GM21390 (cell line): ENCODE measurements around the gene ABCC4.
A peak's percentile ranks its signal among the peaks of the same experiment; 100 is the strongest.

Experiments used
- ATAC-seq: cut with Tn5 transposase; IDR thresholded peaks from one replicate; pipeline ENCODE4 v1.9.1; 2021; ENCODE audit not compliant: unreplicated experiment

ABCC4 gene, protein sequence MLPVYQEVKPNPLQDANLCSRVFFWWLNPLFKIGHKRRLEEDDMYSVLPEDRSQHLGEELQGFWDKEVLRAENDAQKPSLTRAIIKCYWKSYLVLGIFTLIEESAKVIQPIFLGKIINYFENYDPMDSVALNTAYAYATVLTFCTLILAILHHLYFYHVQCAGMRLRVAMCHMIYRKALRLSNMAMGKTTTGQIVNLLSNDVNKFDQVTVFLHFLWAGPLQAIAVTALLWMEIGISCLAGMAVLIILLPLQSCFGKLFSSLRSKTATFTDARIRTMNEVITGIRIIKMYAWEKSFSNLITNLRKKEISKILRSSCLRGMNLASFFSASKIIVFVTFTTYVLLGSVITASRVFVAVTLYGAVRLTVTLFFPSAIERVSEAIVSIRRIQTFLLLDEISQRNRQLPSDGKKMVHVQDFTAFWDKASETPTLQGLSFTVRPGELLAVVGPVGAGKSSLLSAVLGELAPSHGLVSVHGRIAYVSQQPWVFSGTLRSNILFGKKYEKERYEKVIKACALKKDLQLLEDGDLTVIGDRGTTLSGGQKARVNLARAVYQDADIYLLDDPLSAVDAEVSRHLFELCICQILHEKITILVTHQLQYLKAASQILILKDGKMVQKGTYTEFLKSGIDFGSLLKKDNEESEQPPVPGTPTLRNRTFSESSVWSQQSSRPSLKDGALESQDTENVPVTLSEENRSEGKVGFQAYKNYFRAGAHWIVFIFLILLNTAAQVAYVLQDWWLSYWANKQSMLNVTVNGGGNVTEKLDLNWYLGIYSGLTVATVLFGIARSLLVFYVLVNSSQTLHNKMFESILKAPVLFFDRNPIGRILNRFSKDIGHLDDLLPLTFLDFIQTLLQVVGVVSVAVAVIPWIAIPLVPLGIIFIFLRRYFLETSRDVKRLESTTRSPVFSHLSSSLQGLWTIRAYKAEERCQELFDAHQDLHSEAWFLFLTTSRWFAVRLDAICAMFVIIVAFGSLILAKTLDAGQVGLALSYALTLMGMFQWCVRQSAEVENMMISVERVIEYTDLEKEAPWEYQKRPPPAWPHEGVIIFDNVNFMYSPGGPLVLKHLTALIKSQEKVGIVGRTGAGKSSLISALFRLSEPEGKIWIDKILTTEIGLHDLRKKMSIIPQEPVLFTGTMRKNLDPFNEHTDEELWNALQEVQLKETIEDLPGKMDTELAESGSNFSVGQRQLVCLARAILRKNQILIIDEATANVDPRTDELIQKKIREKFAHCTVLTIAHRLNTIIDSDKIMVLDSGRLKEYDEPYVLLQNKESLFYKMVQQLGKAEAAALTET (N-terminal part only)

DNA sequence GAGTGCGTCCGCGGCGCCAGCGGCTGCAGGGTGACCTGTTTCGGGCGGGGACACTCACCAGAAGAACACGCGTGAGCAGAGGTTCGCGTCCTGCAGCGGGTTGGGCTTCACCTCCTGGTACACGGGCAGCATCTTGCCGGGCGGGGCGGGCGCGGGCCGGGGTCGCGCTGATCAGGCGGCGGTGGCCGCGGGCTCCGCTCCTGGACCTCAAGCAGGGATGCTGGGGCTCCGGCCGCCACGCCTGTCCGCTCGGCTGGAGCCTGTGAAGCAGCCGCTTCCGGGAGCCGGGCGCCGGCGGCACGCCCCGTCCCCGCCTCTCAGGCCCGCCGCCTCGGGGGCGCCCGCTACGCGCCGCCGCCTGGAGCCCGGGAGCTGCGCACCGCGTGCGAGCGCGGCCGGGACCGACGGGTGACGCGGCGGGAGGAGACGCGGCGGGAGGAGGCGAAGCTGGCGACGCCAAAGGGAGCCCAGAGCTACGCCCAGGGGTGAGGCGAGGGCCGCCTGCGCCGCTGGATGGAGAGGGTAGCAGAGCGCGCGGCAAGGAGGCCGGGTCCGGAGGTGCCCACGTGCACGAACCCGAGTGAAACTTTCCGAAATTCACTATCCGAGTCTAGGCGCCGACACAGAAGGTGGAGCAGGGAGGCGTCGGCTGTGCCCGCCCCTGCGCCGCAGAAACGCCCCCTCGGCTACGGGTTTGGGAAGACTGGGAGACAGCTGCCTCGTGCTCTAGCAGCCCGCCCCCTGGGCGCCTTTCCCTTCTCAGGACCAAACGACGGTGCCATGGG lies at the start of gene ABCC4:
ABCC4 (minus strand) TSS at position 269 of the 785 bp plus-strand sequence; CDS start at position 132, 137 bp downstream.
- ATAC-seq, result peak; percentile 87

DNA sequence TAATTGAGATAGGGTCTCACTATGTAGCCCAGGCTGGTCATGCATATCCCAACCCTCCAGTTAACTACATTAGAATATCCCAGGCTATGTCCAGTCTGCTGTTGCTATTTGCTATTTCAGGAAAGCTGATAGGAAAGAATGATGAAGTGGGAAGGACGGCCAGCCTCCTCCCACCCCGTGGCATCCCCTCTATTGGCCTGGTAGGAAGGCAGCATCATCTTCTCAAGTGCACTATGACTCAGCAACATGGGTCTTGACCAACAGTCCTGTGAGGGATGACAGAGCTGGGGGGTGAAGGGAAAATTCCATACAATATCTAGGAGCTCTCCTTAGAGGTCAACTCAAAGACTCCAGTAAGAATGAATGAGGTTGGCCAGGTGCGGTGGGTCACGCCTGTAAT lies 48.0 kb upstream of the ABCC4 start:
- no peak for ATAC-seq

DNA sequence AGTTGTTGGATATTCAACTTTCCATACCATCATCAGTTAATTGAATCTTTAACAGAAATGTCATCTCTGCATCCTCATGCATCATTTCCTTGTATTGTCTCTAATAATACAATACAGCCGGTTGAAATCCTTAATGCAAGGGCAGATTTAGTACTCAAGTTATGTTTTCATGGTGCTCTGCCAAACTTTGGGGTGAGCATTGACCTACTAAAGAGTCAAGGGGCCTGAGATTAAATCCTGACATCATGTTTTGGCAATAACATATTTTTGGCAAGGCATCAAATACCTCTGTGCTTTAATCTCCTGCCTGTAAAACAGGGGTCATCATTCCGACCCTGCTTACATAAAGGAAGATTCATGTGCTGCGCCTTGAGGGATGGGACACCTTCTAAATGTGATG lies 42.7 kb upstream of the ABCC4 start:
- ATAC-seq, result no peak

DNA sequence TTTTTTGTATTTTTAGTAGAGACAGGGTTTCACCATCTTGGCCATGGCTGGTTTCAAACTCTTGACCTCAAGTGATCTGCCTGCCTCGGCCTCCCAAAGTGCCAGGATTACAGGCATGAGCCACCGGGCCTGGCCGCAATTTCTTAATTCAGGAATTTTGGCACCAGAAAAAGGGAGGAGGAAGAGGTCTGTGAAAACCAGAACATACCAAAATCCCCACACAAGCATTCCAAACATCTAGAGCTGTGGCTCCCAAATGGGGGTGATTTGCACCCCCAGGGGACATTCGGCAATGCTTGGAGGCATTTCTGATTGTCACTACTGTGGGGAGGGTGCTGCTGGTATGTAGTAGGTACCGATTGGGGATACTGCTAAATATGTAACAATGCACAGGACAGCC lies 40.2 kb upstream of the ABCC4 start:
- ATAC-seq, result no peak

DNA sequence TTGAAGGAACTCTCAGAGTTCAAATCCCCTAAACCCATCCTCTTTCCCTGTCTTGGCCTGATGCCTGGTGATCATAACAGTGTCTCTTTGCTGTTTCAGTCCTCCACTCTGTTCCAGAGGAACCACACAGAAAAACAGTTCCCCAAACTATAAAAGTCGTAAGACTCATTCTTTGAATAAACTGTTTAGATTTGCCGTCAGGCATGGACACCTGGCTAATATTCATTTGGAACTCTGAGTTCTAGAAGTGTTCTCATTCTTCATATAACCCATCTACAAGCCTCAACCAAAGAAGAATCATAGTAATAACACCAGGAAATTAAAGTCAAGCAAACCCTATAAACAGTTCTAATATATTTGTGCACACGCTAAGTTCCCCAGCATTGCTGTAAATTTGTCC lies 37.7 kb upstream of the ABCC4 start:
- ATAC-seq, result no peak

DNA sequence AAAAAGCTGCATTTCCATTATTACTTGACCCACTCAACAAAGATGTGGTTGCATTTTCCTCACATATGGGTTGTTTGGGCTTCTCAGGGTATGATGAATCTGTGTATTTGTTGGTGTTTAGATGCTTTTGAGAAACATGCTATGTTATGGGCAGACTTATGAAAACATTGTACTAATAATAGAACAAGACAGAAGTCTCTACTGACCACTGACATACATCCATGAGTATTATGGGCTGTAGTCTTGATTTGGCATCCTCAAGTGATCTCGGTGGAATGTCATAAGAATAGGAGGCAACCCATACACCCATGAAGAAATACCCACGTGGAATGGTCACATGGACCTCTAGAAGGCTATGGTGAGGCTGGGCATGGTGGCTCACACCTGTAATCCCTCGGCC lies 36.3 kb upstream of the ABCC4 start:
- ATAC-seq, result no peak

DNA sequence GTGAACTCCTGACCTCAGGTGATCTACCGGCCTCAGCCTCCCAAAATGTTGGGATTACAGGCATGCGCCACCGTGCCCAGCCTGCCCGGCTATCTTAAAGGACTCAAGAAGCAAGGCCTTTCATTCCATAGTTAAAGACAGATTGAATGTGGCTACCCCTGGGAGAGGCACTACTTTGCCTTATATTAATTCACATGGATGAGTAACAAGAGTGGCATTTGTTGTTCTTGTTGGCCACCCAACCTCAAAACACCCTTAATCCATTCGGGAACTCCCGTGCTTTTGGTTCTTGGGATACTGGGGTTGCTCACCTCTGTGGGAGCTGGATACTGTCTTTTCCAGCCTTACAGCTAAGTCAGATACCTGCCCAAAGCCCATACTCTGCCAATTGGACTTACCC lies 34.4 kb upstream of the ABCC4 start:
- ATAC-seq, result no peak

DNA sequence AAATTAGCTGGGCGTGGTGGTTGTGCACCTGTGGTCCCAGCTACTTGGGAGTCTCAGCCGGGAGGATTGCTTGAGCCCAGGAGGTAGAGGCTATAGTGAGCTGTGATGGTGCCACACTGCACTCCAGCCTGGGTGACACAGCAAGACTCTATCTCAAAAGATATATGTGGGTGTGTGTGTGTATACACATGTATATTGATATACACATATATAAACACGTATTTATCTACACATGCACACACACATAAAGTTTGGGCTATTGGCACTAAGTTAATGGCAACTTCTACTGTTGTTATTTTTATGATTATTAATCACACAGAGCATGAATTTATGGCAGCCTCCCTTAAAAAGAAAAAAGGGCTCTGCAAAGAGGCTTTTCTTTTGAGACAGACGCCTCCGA lies 27.1 kb upstream of the ABCC4 start:
- ATAC-seq, result no peak

DNA sequence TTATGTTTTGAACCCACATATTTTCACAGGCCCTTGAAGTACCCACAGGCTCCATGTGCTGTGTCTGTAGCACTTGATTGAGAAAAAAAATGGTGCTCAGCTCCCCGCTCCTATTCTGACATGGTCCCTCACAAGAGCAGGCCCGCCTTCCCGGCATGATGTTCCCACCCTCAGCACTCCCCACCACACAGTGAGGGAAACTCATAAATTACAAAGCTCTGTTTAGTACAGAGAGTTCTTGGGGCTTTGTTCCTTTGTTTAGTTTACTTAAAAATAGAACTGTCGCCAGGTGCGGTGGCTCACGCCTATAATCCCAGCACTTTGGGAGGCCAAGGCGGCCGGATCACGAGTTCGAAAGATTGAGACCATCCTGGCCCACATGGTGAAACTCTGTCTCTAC lies 25.9 kb upstream of the ABCC4 start:
- no peak for ATAC-seq

DNA sequence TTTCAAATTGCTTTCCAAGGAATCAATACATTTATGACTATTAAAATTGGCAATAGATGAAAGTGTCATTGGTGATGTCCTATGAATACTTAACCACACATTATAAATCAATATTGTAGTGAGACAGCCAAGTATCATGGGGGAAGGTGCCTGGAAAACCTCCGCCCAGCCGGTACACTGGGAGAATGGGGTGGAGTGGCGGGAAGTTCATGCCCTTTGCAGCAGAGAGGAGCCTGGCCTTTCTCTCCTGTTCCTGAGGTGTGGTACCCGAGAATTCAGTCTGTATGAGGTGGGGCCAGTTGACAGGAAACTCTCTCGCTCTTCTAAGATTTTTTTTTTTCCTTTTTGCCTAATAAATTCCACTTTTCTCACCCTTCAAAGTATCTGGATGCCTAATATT lies 25.4 kb upstream of the ABCC4 start:
- ATAC-seq, result no peak

DNA sequence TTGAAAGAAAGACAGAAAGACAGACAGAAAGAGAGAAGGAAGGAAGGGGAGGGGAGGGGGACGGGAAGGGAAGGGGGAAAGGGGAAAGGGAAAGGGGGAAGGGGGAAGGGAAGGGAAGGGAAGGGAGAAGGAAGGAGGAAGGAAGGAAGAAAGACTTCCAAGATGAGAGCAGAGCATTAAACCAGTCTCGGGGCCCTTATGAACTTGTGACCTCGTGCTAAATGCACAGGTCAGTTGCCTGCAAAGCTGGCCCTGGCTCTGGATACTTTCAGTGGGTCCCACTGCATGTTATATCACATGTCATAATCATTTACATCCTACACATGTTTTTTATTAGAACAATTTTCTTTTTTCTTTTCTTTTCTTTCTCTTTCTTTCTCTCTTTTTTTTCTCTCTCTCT lies 24.2 kb upstream of the ABCC4 start:
- ATAC-seq, result no peak

DNA sequence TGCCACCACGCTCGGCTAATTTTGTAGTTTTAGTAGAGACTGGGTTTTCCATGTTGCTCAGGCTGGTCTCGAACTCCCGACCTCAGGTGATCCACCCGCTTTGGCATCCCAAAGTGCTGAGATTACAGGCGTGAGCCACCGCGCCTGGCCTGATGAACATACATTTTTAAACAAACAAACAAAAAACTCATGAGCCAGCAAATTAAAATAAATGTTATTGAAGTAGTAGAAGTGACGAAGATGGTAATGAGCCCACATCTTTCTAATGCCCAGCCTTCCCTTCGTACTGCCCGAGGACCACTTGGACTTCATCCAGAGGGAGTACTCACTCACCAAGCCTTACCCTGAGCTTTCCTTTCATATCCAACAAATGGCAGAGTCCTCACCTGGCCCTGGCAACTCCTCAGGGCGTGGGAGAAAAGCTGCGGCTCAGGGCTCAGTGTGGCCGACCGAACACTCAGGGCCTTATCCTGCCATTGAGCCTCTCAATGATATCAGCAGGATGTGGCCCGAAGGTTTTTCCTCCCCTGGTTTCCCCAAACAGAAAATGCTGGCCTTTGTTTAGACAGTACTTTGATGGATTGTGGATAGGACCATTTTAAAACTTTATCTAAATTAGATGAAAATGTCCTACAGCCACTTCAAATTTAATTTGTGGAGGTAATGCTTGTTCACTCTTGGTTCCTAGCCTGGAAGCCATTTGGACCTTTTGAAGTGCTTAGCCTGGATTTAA lies 22.8 kb upstream of the ABCC4 start:
- ATAC-seq, result no peak

DNA sequence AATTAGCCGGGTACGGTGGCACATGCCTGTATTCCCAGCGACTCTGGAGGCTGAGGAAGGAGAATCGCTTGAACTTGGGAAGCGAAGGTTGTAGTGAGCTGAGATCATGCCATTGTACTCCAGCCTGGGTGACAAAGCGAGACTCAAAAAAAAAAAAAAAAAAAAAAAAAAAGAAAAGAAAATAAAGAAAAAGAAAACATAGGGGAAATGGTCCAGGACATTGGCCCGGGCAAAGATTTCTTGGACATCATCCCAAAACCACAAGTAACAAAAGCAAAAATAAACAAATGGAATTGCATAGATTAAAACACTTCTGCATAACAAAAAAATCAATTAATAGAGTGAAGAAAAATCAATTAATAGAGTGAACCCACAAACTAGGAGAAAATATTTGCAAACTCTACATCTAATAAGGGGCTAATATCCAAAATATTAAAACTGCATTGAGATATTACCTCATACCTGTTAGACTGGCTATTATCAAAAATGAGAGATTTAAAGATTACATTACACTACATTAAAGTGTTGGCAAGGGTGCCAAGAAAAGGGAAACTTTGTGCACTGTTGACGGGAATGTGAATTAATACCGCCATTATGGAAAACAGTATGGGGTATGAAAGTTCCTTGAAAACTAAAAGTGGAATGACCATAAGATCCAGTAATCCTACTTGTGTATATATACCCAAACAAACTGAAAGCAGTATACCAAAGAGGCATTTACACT lies 18.5 kb upstream of the ABCC4 start:
- ATAC-seq, result no peak

DNA sequence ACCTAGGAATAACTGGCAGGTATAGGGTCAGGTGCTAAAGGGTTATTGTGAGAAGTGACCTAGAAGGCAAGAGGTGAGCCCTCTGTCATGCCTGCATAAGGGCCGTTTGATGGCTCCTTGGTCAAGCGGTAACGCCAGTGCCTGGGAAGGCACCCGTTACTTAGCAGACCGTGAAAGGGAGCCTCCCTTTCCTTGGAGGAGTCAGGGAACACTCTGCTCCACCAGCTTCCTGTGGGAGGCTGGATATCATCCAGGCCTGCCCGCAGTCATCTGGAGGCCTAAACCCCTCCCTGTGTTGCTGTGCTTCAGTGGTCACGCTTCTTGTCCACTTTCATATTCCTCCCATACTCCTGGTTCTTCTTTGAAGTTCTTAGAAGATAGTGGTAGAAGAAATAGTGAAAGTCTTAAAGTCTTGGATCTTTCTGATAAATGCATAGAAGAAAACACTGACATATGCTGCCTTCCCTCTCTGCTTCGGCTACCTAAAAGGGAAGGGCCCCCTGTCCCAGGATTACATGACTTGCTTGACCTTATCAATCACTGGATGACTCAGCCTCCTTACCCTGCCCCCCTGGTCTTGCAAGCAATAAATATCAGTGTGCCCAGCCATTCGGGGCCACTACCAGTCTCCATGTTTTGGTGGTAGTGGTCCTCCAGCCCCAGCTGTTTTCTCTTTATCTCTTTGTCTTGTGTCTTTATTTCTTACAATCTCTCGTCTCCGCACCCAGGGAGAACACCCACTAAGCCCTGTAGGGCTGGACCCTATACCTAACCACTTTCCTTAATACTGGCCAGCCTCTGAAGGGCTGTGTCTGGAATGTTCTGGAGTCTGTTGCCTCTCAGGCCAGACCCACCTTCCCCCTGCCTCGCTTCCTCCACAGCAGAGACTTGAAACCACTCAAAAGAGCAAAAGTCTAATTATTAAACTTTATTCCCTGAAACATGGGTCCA lies 16.1 kb upstream of the ABCC4 start:
- ATAC-seq, result no peak

DNA sequence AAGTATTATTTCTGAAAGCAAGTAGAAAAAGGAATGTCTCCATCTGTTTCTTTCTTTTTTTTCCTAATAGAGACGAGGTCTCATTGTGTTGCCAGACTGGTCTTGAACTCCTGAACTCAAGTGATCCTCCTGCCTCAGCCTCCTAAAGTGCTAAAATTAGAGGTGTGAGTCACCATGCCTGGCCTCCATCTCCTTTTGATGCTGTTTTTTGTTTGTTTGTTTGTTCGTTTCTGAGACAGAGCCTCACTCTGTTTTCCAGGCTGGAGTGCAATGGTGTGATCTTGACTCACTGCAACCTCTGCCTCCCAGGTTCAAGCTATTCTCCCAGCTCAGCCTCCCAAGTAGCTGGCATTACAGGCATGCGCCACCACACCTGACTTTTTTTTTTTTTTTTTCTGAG lies 14.5 kb upstream of the ABCC4 start:
- no peak for ATAC-seq

DNA sequence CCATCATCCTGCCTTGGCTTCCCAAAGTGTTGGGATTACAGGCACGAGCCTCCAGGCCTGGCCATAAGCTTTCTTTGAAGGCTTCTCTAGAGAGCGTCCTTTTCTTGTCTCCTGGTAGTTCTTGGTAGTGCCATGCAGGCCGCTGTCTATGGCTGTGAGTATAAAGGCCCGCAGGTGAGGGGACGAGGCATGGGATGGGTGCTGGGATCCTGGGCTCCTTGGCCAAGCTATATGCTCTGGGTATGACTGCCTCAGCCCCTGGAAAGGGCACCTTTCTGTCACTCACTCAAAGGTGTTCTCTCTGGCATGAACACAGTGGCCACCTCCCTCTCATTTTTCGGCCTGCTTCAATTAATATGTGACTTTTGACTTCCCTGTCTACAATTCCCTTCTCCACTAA lies 6.3 kb upstream of the ABCC4 start:
- no peak for ATAC-seq

DNA sequence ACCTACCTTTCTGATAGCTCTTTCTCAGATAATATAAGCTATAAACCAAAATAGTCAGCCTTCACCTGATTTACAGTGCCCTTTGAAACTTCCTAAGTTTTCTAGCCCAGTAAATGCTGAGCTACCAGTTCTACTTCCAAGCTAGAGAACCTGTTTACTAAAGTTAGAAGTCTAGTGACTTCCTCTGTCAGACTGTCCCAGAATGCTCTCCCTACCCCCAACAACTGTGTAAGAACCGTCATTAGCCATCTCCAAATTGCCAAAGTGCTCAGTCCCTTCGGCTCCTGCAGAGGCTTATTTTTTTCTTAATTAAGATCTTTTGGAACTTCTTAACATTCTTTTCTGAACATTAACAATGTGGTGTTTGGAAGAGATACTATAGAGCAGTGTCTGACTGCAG lies 3.2 kb upstream of the ABCC4 start:
- no peak for ATAC-seq

DNA sequence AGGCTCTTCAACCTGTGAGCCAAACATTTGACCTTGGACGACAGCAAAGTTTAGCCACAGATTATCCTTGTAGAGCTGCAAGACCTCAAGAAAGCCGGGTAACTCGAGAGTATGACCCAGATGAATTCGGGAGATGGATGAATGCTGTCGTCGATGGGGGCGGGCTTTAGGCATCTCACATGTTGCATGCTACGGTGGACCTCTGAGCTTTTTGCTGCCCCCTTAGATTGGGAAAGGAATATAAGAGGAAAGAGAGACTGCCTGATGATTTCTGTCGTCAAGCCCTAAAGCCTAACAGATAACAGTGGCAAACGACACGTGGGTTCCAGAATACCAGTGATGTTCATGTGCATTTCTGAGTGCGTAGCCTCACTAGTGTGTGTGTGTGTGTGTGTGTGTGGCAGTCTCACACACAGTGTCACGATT lies 730 bp upstream of the ABCC4 start:
- peak; percentile 0 for ATAC-seq
